Psoas muscle (tissue), 8 donors: ENCODE results near the gene TSPAN9. TPM values are rescaled to one million over a fixed set of nuclear protein-coding genes. Genes with fewer than 3 reads are reported as not detected.

ENCODE experiments used
- ATAC-seq, 4 donors: fragments of 200-7000 bp; cut with Tn5 transposase; one replicate each; pipeline ENCODE4 v1.9.1; 2020; ENCODE audit warnings: moderate library complexity in 3 of 4, mild to moderate bottlenecking in 2 of 4
- DNase-seq, 2 donors: peaks; one replicate each; pipeline ENCODE4 v3.0.0-alpha.2; 2020
- H3K27ac ChIP-seq: fragments of 200-600 bp; one replicate; pipeline ENCODE4 v1.8.0; 2022
- H3K27me3 ChIP-seq, 3 donors: fragments of 200-600 bp in 1 of 3; one replicate each; pipeline versions ENCODE4 v1.6.1 to v1.8.0; 2013 to 2022; ENCODE audit warnings: low read length in 2 of 3, mild to moderate bottlenecking in 2 of 3, moderate library complexity in 1 of 3; ENCODE audit not compliant: insufficient read depth in 3 of 3
- H3K36me3 ChIP-seq, 2 donors: fragments of 200-600 bp in 1 of 2; one replicate each; pipeline versions ENCODE4 v1.6.1 to v1.8.0; 2013 to 2022; ENCODE audit warnings: low read depth in 1 of 2, mild to moderate bottlenecking in 1 of 2, moderate library complexity in 1 of 2; ENCODE audit not compliant: insufficient read depth in 1 of 2
- H3K4me1 ChIP-seq: fragments of 200-600 bp; one replicate; pipeline ENCODE4 v1.8.0; 2022
- H3K4me3 ChIP-seq: fragments of 200-600 bp; one replicate; pipeline ENCODE4 v1.8.0; 2022; ENCODE audit warnings: mild to moderate bottlenecking
- H3K9me3 ChIP-seq: fragments of 200-600 bp; one replicate; pipeline ENCODE4 v1.8.0; 2022
- WGBS, 3 donors: extraction: QIAGEN DNeasy Blood & Tissue Kit; methylation state at CpG; one replicate each; pipeline versions ENCODE4 v1.1.6 to v1.1.7; 2013; 5-methylcytosine and 5-hydroxymethylcytosine counted together
- intact Hi-C, 2 donors: fragments of 100-400 bp; cut with DNase I; formaldehyde crosslinking; loops; one replicate each; pipeline versions ENCODE4 v1.11.0 to v1.14.2; 2022
- polyA plus RNA-seq, 3 donors: library from polyadenylated mRNA; stranded (reverse); fragments of 200-250 nt; gene quantifications; one replicate each; pipeline ENCODE4 v1.2.3, GENCODE V29; 2013
- total RNA-seq, 4 donors: library from RNA; stranded (reverse); fragmentation: NEBNext Ultra II Directional in 2 of 4; extraction: Animal tissue kit (Norgen Biotek cat#: 25700) in 2 of 4; gene quantifications; one replicate each; pipeline versions ENCODE4 v1.2.1 to v1.2.4, GENCODE V29; 2021 to 2023
- TF ChIP-seq, protein P1 (sequence below): fragments of 200-600 bp; IDR thresholded peaks from one replicate; pipeline ENCODE4 v1.8.0; 2022; ENCODE audit warnings: antibody characterized with exemption
- donor health status: healthy with polysubstance abuse.
- donor health status: DM: no; HTN: no; CAD: no; lungs with moderate emphysema.
- donor health status: Bipolar disorder and iron deficiency.
- donor health status: healthy.
- donor health status: DM: yes; HTN: yes; CAD: no.
- donor health status: DM: no; HTN: no; CAD: no.
- donor health status: DM: no; HTN: no; CAD: no.
- donor health status: DM: yes; HTN: yes; CAD: no.

The TSPAN9 gene
- total and polyA plus RNA-seq, 7 donors = 6.4 to 28.0 (median 11.6) TPM

DNA sequence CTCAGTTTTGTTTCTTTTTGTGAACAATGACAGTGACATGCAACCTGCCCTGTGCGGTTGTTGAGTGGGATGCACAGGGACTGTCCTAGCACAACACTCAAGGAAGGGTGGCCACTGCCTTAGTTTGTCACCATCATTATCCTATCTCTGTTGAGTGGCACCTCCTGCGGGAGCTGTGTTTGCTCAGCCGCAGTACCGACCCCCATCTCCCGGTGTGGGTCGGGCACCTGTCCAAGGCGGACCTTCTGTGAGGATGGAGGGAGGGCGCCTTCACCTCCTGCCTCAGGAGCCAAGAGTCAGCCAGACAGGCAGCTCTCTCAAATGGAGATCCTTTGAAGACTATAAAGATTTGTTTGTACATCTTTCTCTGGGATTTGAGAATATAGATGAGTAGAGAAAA lies 142.1 kb downstream of the TSPAN9 start:
- peaks cover 15% of the 10 kb centered on the region for H3K4me1 ChIP-seq

DNA sequence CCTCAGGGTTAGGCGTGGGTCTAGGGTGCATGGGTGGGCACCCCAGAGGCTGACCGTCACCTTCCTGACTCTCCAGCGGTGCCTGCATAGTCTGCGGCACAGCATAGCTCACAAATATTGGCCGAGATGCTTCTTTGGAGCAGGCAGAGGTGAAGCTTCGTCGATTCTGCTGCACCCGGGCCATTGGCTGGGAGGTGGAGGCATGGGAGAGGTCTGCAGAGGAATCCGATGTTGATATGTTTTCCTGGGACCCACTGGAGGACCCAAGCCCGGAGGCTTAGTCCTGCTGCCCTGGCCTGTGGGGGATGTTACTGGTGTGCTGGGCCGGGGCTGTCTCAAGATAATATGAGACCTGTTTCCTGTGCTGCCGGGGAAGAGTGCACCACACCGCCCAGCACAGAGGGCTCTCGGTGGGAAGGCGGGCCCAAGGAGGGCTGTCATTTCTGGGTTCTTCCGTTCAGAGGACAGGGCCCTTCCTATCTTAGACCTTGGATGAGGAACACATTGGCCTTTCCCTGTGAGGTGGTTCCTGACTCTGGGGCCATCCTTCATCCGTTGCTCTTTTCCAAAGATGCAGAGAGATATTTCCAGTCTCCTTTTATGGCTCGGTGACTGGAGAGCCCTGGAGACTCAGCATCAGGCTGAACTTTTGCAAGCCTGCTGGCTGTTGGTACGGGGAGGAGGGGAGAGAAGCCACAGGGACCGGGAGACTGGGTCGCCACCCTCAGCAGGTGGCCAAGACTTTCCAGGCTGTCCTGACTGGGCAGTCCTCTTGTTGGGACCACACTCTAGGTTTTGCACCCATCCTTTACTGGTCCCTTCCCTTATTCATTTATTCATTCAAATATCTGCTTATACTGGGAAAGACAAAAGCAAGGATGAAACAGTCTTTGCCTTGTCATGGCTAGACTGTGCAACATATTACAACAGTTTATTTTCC lies 143.5 kb downstream of the TSPAN9 start:
- H3K9me3 ChIP-seq = no peaks in the 10 kb centered on the region
- H3K27me3 ChIP-seq = no peaks in the 10 kb centered on the region
- H3K4me3 ChIP-seq = no peak overlapping the region
- H3K27ac ChIP-seq = no peak overlapping the region
- H3K4me1 ChIP-seq = peaks cover 15% of the 10 kb centered on the region
- intact Hi-C loops = no loop called here
- no peaks in the 10 kb centered on the region for H3K36me3 ChIP-seq
- ATAC-seq = no peak
- DNase-seq = no peak
- 88 to 89% (median 88%) methylated on average over 21 of the region's 21 CpGs for WGBS, 3 donors
- TF ChIP-seq, protein P1, sequence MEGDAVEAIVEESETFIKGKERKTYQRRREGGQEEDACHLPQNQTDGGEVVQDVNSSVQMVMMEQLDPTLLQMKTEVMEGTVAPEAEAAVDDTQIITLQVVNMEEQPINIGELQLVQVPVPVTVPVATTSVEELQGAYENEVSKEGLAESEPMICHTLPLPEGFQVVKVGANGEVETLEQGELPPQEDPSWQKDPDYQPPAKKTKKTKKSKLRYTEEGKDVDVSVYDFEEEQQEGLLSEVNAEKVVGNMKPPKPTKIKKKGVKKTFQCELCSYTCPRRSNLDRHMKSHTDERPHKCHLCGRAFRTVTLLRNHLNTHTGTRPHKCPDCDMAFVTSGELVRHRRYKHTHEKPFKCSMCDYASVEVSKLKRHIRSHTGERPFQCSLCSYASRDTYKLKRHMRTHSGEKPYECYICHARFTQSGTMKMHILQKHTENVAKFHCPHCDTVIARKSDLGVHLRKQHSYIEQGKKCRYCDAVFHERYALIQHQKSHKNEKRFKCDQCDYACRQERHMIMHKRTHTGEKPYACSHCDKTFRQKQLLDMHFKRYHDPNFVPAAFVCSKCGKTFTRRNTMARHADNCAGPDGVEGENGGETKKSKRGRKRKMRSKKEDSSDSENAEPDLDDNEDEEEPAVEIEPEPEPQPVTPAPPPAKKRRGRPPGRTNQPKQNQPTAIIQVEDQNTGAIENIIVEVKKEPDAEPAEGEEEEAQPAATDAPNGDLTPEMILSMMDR = no peak

More for the DNA sequence above, 142.1 kb downstream of the TSPAN9 start:
- no peak for ATAC-seq
- no peak overlapping the region for H3K4me3 ChIP-seq
- WGBS, 3 donors = 66 to 83% (median 74%) methylated on average over 8 of the region's 8 CpGs
- TF ChIP-seq, protein P1 = no peak
- no peaks in the 10 kb centered on the region for H3K27me3 ChIP-seq
- H3K9me3 ChIP-seq = no peaks in the 10 kb centered on the region
- intact Hi-C loops = no loop called here
- no peak overlapping the region for H3K27ac ChIP-seq
- peaks cover 0 to 3% of the 10 kb centered on the region in 2 donors for H3K36me3 ChIP-seq
- no peak for DNase-seq

DNA sequence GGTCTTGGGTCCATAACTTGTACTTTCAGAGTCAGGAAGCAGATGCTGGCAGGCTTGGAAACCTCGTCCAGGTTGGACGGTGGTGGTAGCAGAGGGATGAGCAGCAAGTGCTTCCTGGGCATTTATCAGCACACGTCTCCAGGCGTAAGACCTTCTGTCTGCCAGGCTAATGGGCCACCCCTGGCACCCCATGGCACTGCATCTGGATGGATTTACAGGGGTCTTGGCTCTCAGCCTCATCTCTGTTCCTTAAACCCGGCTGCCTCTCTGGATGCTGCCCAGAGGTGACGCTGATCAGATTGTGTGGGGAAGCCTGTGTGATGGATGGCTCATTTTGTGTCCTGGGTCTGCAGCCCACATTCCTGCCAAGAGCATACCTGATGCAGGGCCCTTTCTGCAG lies 145.1 kb downstream of the TSPAN9 start:
- 92 to 97% (median 93%) methylated on average over 6 of the region's 6 CpGs for WGBS, 3 donors
- no peak for DNase-seq
- TF ChIP-seq, protein P1 = no peak
- intact Hi-C loops = no loop called here
- Histone ChIP-seq H3K9me3 (no peaks in the 10 kb centered on the region), H3K27me3 (no peaks in the 10 kb centered on the region), H3K4me3 (no peak overlapping the region), H3K4me1 (peaks cover 15% of the 10 kb centered on the region), H3K36me3 (no peaks in the 10 kb centered on the region), H3K27ac (no peak overlapping the region)
- no peak for ATAC-seq

DNA sequence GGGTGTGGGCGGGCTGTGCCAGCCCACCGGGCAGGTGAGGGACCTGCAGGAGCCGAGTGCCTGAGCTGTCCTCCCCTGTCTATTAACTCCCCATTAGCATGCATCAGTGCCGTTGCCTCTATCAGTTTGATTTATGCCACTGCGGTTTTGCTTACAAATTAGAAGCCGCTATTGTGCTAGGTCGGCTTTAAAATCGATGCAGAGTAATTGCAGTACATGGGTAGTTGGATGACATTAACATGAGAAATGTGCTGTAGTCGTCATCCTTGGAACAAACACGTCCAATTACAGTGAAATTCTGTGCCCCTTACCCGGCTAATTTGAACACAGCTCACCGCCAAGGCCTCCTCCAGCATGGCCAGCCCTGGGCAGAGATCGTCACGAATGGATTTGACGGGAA lies 145.8 kb downstream of the TSPAN9 start:
- DNase-seq = no peak
- no peak for ATAC-seq
- TF ChIP-seq, protein P1 = no peak
- no peak overlapping the region for H3K4me3 ChIP-seq
- intact Hi-C loops = no loop called here
- H3K27ac ChIP-seq = no peak overlapping the region
- 80 to 87% (median 83%) methylated on average over 15 of the region's 15 CpGs for WGBS, 3 donors
- no peaks in the 10 kb centered on the region for H3K27me3 ChIP-seq
- H3K9me3 ChIP-seq = no peaks in the 10 kb centered on the region
- peaks cover 14% of the 10 kb centered on the region for H3K4me1 ChIP-seq
- H3K36me3 ChIP-seq = no peaks in the 10 kb centered on the region
